HG03103 (cell line): Measurements from ENCODE around the gene SRGAP3.
A peak's percentile ranks its signal among the peaks of the same experiment; 100 is the strongest.

Source experiments
- ATAC-seq: cut with Tn5 transposase; IDR thresholded peaks from one replicate; pipeline ENCODE4 v1.9.1; 2021; ENCODE audit warnings: low read depth; ENCODE audit not compliant: unreplicated experiment

The SRGAP3 gene

GRCh38 chr3:8996216-8996615 lies 253.2 kb downstream of the SRGAP3 start:
- ATAC-seq = no peak

- no peak for ATAC-seq
Measured at GRCh38 chr3:8994226-8994625, 255.2 kb downstream of the SRGAP3 start.

- ATAC-seq = no peak
Measured at GRCh38 chr3:8993331-8993730, 256.1 kb downstream of the SRGAP3 start.

- no peak for ATAC-seq
Measured at GRCh38 chr3:8992854-8993253, 256.6 kb downstream of the SRGAP3 start.

GRCh38 chr3:8992199-8992598 lies 257.2 kb downstream of the SRGAP3 start:
- ATAC-seq = no peak

DNA sequence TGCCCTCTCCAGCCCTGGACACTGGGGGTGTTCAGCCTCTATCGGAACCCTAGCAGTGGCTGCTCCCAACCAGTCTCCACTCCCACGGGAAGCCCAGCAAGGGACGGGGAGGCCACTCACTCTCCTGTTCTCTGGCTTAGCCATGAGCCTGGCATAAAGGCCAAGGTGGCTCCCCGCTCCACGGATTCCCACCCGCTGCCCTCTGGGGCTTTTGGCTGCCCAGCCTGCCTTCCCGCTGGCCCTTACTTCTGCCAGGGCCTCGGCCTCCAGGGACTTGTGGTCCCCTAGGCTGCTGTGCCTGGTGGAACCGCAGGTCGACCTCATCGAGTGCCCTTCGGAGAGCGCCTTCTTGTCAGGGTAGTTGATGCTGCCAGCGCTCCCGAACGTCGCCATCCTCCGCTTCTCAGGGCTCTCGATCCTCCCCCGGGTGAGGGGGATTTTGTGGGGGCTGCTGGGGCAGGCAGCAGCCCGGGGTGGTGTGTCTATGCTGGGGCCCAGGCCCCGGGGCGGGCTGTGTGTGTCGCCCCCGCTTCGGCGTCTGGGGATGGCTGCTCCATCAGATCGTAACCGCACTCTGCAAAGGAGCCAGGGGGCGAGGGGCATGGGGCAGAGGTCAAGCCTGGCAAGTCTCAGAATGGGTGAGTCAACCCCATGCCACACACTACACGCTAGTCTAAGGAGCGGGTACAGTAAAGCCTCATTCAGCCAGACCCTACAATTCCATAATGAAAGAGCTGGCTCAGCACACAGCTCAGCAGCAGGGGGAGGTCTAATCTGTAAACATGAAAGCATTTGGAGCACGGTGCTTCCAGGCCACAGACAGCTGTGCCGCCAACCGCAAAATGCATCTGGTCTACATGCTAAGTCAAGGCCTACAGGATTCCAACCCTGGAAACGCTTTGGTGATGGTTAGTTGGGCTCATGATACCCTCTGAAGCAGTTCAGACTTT lies 258.9 kb downstream of the SRGAP3 start:
- ATAC-seq = no peak

- ATAC-seq = no peak
Measured at GRCh38 chr3:8988791-8989558, 260.5 kb downstream of the SRGAP3 start.

DNA sequence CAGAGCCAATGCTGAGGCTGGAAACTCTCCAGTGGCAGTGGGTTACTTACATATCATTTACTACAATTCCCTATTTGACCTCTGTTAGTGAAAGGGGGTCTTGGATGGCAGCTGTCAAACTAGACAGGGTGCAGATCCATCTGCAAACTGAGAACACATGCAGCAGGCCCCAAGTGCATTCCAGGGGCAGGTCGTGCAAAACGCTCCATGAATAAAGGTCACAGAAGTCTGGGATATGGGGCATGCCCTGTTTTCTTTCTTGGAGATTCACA lies 261.1 kb downstream of the SRGAP3 start:
- no peak for ATAC-seq

- peak; percentile 90 for ATAC-seq
Measured at GRCh38 chr3:8987645-8988383, 261.6 kb downstream of the SRGAP3 start.

DNA sequence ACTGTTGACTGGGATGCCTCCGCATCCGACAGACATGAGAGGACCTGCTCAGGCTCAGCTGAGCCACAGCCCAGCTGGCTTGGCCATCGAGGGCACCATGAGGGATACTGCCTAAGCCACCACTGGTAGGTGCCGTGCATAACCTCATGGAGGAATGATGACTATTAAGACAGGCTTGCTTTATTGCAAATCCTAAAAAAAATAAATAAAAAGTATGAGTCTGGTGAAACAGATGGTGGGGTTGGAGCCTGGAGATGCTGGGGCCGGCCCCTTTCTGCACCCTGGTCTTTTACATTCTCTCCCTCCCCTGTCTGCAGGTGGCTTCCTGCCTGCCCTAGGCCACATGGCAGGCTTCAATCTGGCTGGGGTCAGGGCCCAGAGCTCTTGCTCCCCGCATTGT lies 262.2 kb downstream of the SRGAP3 start:
- no peak for ATAC-seq

DNA sequence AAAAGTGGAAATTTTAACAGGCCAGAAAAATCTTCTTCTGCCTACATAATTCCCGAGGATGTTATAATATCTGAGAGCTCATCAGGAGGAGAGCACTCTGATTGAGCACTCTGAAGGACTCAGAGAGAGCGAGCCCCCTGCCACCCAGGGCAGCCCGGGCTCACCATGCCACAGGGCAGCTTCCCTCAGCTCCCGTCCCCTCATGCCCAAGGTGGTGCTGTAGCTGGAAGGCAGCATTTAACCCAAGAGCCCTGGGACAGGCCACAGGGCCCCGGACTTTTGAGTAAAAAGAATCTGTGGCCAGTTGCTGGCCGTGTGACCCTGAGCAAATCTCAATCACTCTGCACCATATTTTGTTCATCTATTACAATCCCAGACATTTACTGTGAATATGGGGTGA lies 262.7 kb downstream of the SRGAP3 start:
- no peak for ATAC-seq

- ATAC-seq = no peak
Measured at GRCh38 chr3:8985876-8986275, 263.6 kb downstream of the SRGAP3 start.

GRCh38 chr3:8985411-8985831 lies 264.0 kb downstream of the SRGAP3 start:
- no peak for ATAC-seq

GRCh38 chr3:8984526-8984925 lies 264.9 kb downstream of the SRGAP3 start:
- ATAC-seq = no peak

DNA sequence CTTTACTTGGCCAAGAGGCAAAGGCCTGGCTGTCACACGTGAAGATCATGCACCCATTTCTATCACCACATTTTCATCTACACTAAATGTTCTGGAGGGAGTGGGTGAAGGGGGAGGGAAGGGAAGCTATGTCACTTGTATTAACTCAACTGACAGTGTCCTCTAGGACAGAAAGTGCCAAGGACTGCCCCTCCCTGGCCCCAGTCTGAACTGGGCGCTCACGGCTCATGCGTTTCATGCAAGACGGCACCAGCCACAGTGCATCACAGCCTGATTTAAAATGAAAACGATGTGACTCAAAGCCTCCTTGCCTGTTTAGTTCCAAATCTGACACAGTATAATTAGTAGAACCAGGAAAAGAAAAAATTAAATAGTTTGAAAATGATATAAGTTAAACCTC lies 265.4 kb downstream of the SRGAP3 start:
- no peak for ATAC-seq

DNA sequence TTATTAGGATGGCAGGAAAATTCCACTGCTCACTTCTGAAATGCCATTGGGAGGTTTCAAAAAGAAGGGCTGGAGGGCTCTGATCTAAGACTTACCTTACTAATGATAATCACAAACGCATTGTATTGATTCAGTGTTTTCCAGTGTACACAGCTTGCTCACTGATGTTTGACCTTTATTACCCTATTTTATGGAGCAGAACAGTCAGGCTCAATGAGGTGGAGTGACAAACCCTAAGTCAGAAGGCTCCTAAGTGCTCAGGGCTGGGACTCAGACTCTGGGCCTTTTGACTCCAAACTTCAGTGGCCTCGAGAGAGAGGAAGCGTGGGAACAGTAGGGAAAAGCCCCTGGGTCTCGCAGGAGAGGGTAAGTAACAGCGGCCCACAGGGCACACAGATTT lies 265.9 kb downstream of the SRGAP3 start:
- ATAC-seq = no peak

GRCh38 chr3:8983026-8983425 lies 266.4 kb downstream of the SRGAP3 start:
- no peak for ATAC-seq

GRCh38 chr3:8982509-8982908 lies 266.9 kb downstream of the SRGAP3 start:
- no peak for ATAC-seq

DNA sequence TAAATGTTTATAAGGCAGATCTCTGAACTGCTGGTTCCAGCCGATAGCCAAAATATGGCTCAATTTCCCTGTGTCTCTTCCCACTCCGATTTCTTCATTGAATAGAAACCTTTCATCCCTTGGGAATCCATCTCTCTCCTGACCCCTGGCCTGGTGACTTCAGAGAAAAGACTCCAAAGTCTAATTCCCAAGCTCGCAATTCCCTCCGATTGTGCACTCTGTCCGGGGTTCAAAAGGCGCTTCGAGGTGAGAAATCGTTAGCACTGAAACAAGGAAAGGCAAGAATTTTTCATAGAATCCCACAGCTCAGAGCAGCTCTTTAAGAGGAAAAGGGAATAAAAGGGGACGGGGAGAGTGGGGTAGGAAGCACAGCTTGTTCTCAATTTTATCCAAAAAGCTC lies 267.7 kb downstream of the SRGAP3 start:
- no peak for ATAC-seq

- ATAC-seq = no peak
Measured at GRCh38 chr3:8981296-8981695, 268.1 kb downstream of the SRGAP3 start.

DNA sequence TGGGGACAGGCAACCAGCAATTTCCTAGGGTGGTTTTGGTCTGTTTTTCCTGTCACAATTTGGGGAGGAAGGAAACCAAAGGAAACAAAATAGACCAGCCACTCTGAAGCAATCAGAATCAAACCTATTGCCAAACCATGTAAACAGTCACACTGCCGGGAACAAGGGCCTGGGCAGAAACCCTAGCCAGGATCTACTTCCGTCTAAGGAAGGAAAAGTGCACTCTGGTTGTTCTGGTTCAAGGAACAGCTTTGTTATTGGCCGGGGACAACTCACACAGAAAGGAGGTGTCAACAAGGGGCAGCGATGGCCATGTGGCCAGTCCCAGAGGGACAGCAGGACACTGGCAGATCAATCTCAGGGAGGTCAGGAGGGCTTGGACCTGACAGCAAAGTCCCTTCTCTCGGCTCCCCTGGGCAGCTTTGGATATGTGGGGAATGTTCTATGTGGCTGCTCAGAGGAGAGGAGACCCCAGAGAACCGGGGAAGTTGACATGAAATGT lies 268.6 kb downstream of the SRGAP3 start:
- no peak for ATAC-seq
